Osteoblast (primary cell): ENCODE measurements around the gene PLCH2. TPM values are rescaled to one million over a fixed set of nuclear protein-coding genes. Genes with fewer than 3 reads are reported as not detected.

Experiments used
- DNase-seq: peaks from one replicate; pipeline ENCODE4 v3.0.0; 2011; ENCODE audit warnings: low spot score, mixed read lengths; ENCODE audit not compliant: insufficient read length; ENCODE audit errors: missing footprints
- H2AFZ ChIP-seq: 2 replicates; pipeline ENCODE4 v1.6.0; 2011; ENCODE audit warnings: mild to moderate bottlenecking, low read length
- H3K27ac ChIP-seq: 2 replicates; pipeline ENCODE4 v1.5.1; 2011; ENCODE audit warnings: mild to moderate bottlenecking, low read depth, low read length, moderate library complexity
- H3K27me3 ChIP-seq: 2 replicates; pipeline ENCODE4 v1.6.0; 2012; ENCODE audit warnings: mild to moderate bottlenecking, control low read depth, inconsistent platforms, low read length, moderate library complexity; ENCODE audit not compliant: insufficient read depth
- H3K36me3 ChIP-seq: 2 replicates; pipeline ENCODE4 v1.5.1; 2011; ENCODE audit warnings: mild to moderate bottlenecking, low read length, control low read depth, moderate library complexity; ENCODE audit not compliant: insufficient read depth
- H3K4me1 ChIP-seq: 2 replicates; pipeline ENCODE4 v1.5.1; 2011; ENCODE audit warnings: mild to moderate bottlenecking, low read length, control low read depth, moderate library complexity; ENCODE audit not compliant: insufficient read depth
- H3K4me2 ChIP-seq: 2 replicates; pipeline ENCODE4 v1.6.0; 2011; ENCODE audit warnings: mild to moderate bottlenecking, low read length; ENCODE audit not compliant: insufficient read depth
- H3K4me3 ChIP-seq: fragments of 200-600 bp; sonication (generic); 3 replicates; pipeline ENCODE4 v1.5.1; 2012; ENCODE audit warnings: mild to moderate bottlenecking, low read length, inconsistent platforms; ENCODE audit not compliant: insufficient read depth
- H3K79me2 ChIP-seq: 2 replicates; pipeline ENCODE4 v1.6.0; 2012; ENCODE audit warnings: mild to moderate bottlenecking, low read length, control low read depth, inconsistent platforms; ENCODE audit not compliant: insufficient read depth
- H3K9me3 ChIP-seq: 2 replicates; pipeline ENCODE4 v1.5.1; 2011; ENCODE audit warnings: low read depth, low read length, control low read depth
- H4K20me1 ChIP-seq: 2 replicates; pipeline ENCODE4 v1.6.0; 2012; ENCODE audit warnings: mild to moderate bottlenecking, low read length, control low read depth; ENCODE audit not compliant: insufficient read depth
- CTCF ChIP-seq: IDR thresholded peaks from 2 replicates; pipeline ENCODE4 v1.5.1; 2011; ENCODE audit warnings: mild to moderate bottlenecking, low read depth, low read length, moderate library complexity; ENCODE audit errors: extremely low read depth
- total RNA-seq: library from RNA; depleted of rRNA; stranded (reverse); fragments of >200 nt; gene quantifications from 2 replicates; pipeline ENCODE4 v1.2.3, GENCODE V29; 2012

The PLCH2 gene
- total RNA-seq, 1 donor, result under 0.01 TPM

- Histone ChIP-seq H2AFZ (no peak overlapping the region), H3K36me3 (no peaks in the 10 kb centered on the region), H4K20me1 (peaks cover 3% of the 10 kb centered on the region), H3K27ac (no peak overlapping the region), H3K4me3 (no peak overlapping the region), H3K27me3 (peaks cover 20% of the 10 kb centered on the region), H3K9me3 (no peaks in the 10 kb centered on the region), H3K4me2 (no peak overlapping the region), H3K79me2 (no peaks in the 10 kb centered on the region), H3K4me1 (no peaks in the 10 kb centered on the region)
- TF ChIP-seq CTCF, result no peak
- no peak for DNase-seq
These were observed 7.5 kb upstream of the PLCH2 start for GRCh38 chr1:2468540-2468939.

- peaks cover 12% of the 10 kb centered on the region for H3K27me3 ChIP-seq
- H2AFZ ChIP-seq, result no peak overlapping the region
- no peaks in the 10 kb centered on the region for H3K4me1 ChIP-seq
- H3K4me2 ChIP-seq, result no peak overlapping the region
- no peaks in the 10 kb centered on the region for H3K79me2 ChIP-seq
- TF ChIP-seq CTCF, result no peak
- H3K27ac ChIP-seq, result no peak overlapping the region
- H3K9me3 ChIP-seq, result no peaks in the 10 kb centered on the region
- no peaks in the 10 kb centered on the region for H3K36me3 ChIP-seq
- H3K4me3 ChIP-seq, result no peak overlapping the region
- H4K20me1 ChIP-seq, result peaks cover 3% of the 10 kb centered on the region
- no peak for DNase-seq
These were observed 6.8 kb upstream of the PLCH2 start for GRCh38 chr1:2469103-2469940.

- no peak for DNase-seq
- Histone ChIP-seq H3K79me2 (no peaks in the 10 kb centered on the region), H2AFZ (no peak overlapping the region), H3K4me1 (no peaks in the 10 kb centered on the region), H4K20me1 (peaks cover 3% of the 10 kb centered on the region), H3K27me3 (peaks cover 5% of the 10 kb centered on the region), H3K4me2 (no peak overlapping the region), H3K4me3 (no peak overlapping the region), H3K36me3 (no peaks in the 10 kb centered on the region), H3K9me3 (no peaks in the 10 kb centered on the region), H3K27ac (no peak overlapping the region)
- TF ChIP-seq CTCF, result no peak
These were observed 5.6 kb upstream of the PLCH2 start for GRCh38 chr1:2470290-2471158.

GRCh38 chr1:2471159-2471471, 5.0 kb upstream of the PLCH2 start:
- no peak overlapping the region for H2AFZ ChIP-seq
- H3K4me2 ChIP-seq, result no peak overlapping the region
- H3K27ac ChIP-seq, result no peak overlapping the region
- DNase-seq, result no peak
- peaks cover 3% of the 10 kb centered on the region for H4K20me1 ChIP-seq
- no peaks in the 10 kb centered on the region for H3K4me1 ChIP-seq
- no peak for TF ChIP-seq CTCF
- no peaks in the 10 kb centered on the region for H3K79me2 ChIP-seq
- H3K36me3 ChIP-seq, result no peaks in the 10 kb centered on the region
- H3K4me3 ChIP-seq, result no peak overlapping the region
- no peaks in the 10 kb centered on the region for H3K9me3 ChIP-seq
- peaks cover 5% of the 10 kb centered on the region for H3K27me3 ChIP-seq
